Mucosa of descending colon (tissue), 3 donors: Measurements from ENCODE around the gene NTNG1. TPM values are rescaled to one million over a fixed set of nuclear protein-coding genes. Genes with fewer than 3 reads are reported as not detected.
"Not testable (repeated sequence)": the region's sequence is repeated elsewhere in the genome, so short reads cannot be mapped to it uniquely, and the experiment has no call there.

Source experiments
- ATAC-seq: fragments of 200-7000 bp; cut with Tn5 transposase; one replicate; pipeline ENCODE4 v1.9.1; 2020; ENCODE audit warnings: mild to moderate bottlenecking, moderate library complexity
- DNase-seq, 3 donors: peaks; one replicate each; pipeline ENCODE4 v3.0.0-alpha.2; 2020
- H3K36me3 ChIP-seq: fragments of 200-600 bp; one replicate; pipeline ENCODE4 v1.8.0; 2021; ENCODE audit warnings: low read depth, mild to moderate bottlenecking
- H3K4me1 ChIP-seq: fragments of 200-600 bp; one replicate; pipeline ENCODE4 v1.8.0; 2021; ENCODE audit warnings: low read depth, mild to moderate bottlenecking
- H3K4me3 ChIP-seq: fragments of 200-600 bp; one replicate; pipeline ENCODE4 v1.8.0; 2021; ENCODE audit warnings: mild to moderate bottlenecking
- H3K9me3 ChIP-seq: fragments of 200-600 bp; one replicate; pipeline ENCODE4 v1.8.0; 2021; ENCODE audit warnings: mild to moderate bottlenecking
- CTCF ChIP-seq: fragments of 200-600 bp; IDR thresholded peaks from one replicate; pipeline ENCODE4 v1.8.0; 2022; ENCODE audit warnings: antibody characterized with exemption, mild to moderate bottlenecking
- intact Hi-C, 2 donors: fragments of 100-400 bp; cut with DNase I in 1 of 2; cut with micrococcal nuclease in 1 of 2; formaldehyde crosslinking; loops; one replicate each; pipeline versions ENCODE4 v1.11.0 to v1.11.1; 2022; cut with DNase I, micrococcal nuclease
- total RNA-seq, 3 donors: library from RNA; stranded (reverse); fragmentation: NEBNext Ultra II Directional in 2 of 3; extraction: Animal tissue kit (Norgen Biotek cat#: 25700) in 2 of 3; gene quantifications; one replicate each; pipeline versions ENCODE4 v1.2.1 to v1.2.4, GENCODE V29; 2021 to 2023
- donor health status: DM: no; HTN: no; CAD: no; lungs with moderate emphysema.
- donor health status: DM: no; HTN: no; CAD: no.
- donor health status: DM: no; HTN: yes; CAD: no.

NTNG1 gene
- total RNA-seq, 3 donors from 2014 or later: 0.23 to 2.5 (median 1.3) TPM

GRCh38 chr1:107158496-107158895 is 17.7 kb downstream of the NTNG1 start:
- no peak for ATAC-seq
- Histone ChIP-seq H3K4me1 (no peaks in the 10 kb centered on the region), H3K36me3 (no peaks in the 10 kb centered on the region), H3K9me3 (no peaks in the 10 kb centered on the region), H3K4me3 (no peak overlapping the region)
- no peak for TF ChIP-seq CTCF
- intact Hi-C loops: no loop called here
- no peak for DNase-seq

- no peak for DNase-seq
- H3K4me3 ChIP-seq: no peak overlapping the region
- TF ChIP-seq CTCF: no peak
- intact Hi-C loops: no loop called here
- ATAC-seq: no peak
- H3K4me1 ChIP-seq: no peaks in the 10 kb centered on the region
- H3K36me3 ChIP-seq: no peaks in the 10 kb centered on the region
- no peaks in the 10 kb centered on the region for H3K9me3 ChIP-seq
Observed at GRCh38 chr1:107158991-107159390, 18.2 kb downstream of the NTNG1 start.

- no peak for TF ChIP-seq CTCF
- Histone ChIP-seq H3K9me3 (no peaks in the 10 kb centered on the region), H3K4me3 (no peak overlapping the region), H3K4me1 (no peaks in the 10 kb centered on the region), H3K36me3 (no peaks in the 10 kb centered on the region)
- intact Hi-C loops: no loop called here
- DNase-seq (no peak), ATAC-seq (no peak)
Observed at GRCh38 chr1:107162745-107163144, 21.9 kb downstream of the NTNG1 start.

- H3K4me1 ChIP-seq, intact Hi-C loops, H3K9me3 ChIP-seq, ATAC-seq, H3K4me3 ChIP-seq, DNase-seq, H3K36me3 ChIP-seq: not testable (repeated sequence)
Observed at GRCh38 chr1:107164901-107165300, 24.1 kb downstream of the NTNG1 start.

GRCh38 chr1:107169615-107170014 is 28.8 kb downstream of the NTNG1 start:
- Histone ChIP-seq H3K9me3 (no peaks in the 10 kb centered on the region), H3K36me3 (no peaks in the 10 kb centered on the region), H3K4me1 (no peaks in the 10 kb centered on the region), H3K4me3 (no peak overlapping the region)
- intact Hi-C loops: no loop called here
- no peak for TF ChIP-seq CTCF
- no peak for ATAC-seq
- no peak for DNase-seq

- DNase-seq (no peak), ATAC-seq (no peak)
- TF ChIP-seq CTCF: no peak
- intact Hi-C loops: no loop called here
- Histone ChIP-seq H3K9me3 (no peaks in the 10 kb centered on the region), H3K4me1 (no peaks in the 10 kb centered on the region), H3K4me3 (no peak overlapping the region), H3K36me3 (no peaks in the 10 kb centered on the region)
Observed at GRCh38 chr1:107171333-107171732, 30.5 kb downstream of the NTNG1 start.
